A549 (cell line): Measurements from ENCODE around the gene ACOT11. TPM values are rescaled to one million over a fixed set of nuclear protein-coding genes. Genes with fewer than 3 reads are reported as not detected.

ENCODE experiments used
- ATAC-seq, 2 experiments: fragments of 200-7000 bp in 1 of 2; fragments of >200 bp in 1 of 2; cut with Nextera tagmentation in 1 of 2; cut with Tn5 transposase in 1 of 2; 3 replicates each; pipeline versions ENCODE4 v1.8.0 to v1.9.1; 2018 to 2020; ENCODE audit warnings: mild to moderate bottlenecking in 1 of 2, moderate library complexity in 1 of 2
- CTCF ChIA-PET: fragments of 300-600 bp; sonication (Branson Sonifier 250); formaldehyde crosslinking; extraction: SDS; loops from one replicate; lab custom pipeline; 2021; ENCODE audit warnings: antibody characterized with exemption, inconsistent platforms; lab: Yijun Ruan, JAX
- POLR2A ChIA-PET: fragments of 350-600 bp; formaldehyde crosslinking; extraction: SDS; loops from one replicate; lab custom pipeline; 2021; ENCODE audit warnings: antibody characterized with exemption, inconsistent platforms; lab: Yijun Ruan, JAX
- DNase-seq, 2 experiments: peaks; one replicate each; pipeline versions ENCODE4 v3.0.0 to v3.0.0-alpha.2; 2011 to 2016; ENCODE audit warnings: low read depth in 1 of 2, low spot score in 1 of 2
- FAIRE-seq: peaks from 2 replicates; lab custom pipeline; 2011; peaks lifted over from hg19 to GRCh38; lab: Jason Lieb, UNC
- H3K27ac ChIP-seq, 2 experiments: fragments of >200 bp; sonication (Bioruptor Twin); formaldehyde crosslinking; 3 replicates each; pipeline ENCODE4 v1.5.1; 2016 to 2017
- H3K4me1 ChIP-seq: fragments of >200 bp; sonication (Bioruptor Twin); formaldehyde crosslinking; 3 replicates; pipeline ENCODE4 v1.6.1; 2016
- H3K4me2 ChIP-seq: fragments of >200 bp; sonication (Bioruptor Twin); formaldehyde crosslinking; 3 replicates; pipeline ENCODE4 v1.6.1; 2016
- H3K4me3 ChIP-seq: fragments of >200 bp; sonication (Bioruptor Twin); formaldehyde crosslinking; 3 replicates; pipeline ENCODE4 v1.5.1; 2016
- H3K9me3 ChIP-seq: fragments of >200 bp; sonication (Bioruptor Twin); formaldehyde crosslinking; 3 replicates; pipeline ENCODE4 v1.6.1; 2016
- BHLHE40 ChIP-seq: IDR thresholded peaks from 2 replicates; pipeline ENCODE4 v1.6.1; 2012; ENCODE audit warnings: low read depth, low read length, inconsistent platforms
- CBX2 ChIP-seq: fragments of 200-600 bp; sonication (generic); IDR thresholded peaks from 2 replicates; pipeline ENCODE4 v1.6.1; 2016; ENCODE audit warnings: low read depth, mild to moderate bottlenecking, borderline replicate concordance
- CEBPB ChIP-seq, 2 experiments: fragments of >200 bp in 1 of 2; sonication (Bioruptor Twin) in 1 of 2; formaldehyde crosslinking in 1 of 2; IDR thresholded peaks; 2 replicates each; pipeline ENCODE4 v1.6.1; 2012 to 2016
- FOXS1 ChIP-seq: fragments of 250-450 bp; sonication (Bioruptor Pico); IDR thresholded peaks from 2 replicates; pipeline ENCODE4 v1.5.0; 2020; ENCODE audit warnings: mild to moderate bottlenecking, moderate library complexity
- HOXA7 ChIP-seq: fragments of 250-450 bp; sonication (Bioruptor Pico); IDR thresholded peaks from 2 replicates; pipeline ENCODE4 v1.5.0; 2020; ENCODE audit warnings: mild to moderate bottlenecking, moderate library complexity
- MAZ ChIP-seq: fragments of 150-350 bp; IDR thresholded peaks from 2 replicates; pipeline ENCODE4 v1.6.1; 2014; ENCODE audit warnings: antibody characterized with exemption, low read depth, low read length, borderline replicate concordance
- PHF8 ChIP-seq: fragments of 200-600 bp; sonication (generic); IDR thresholded peaks from 2 replicates; pipeline ENCODE4 v1.6.1; 2016; ENCODE audit warnings: low read depth, mild to moderate bottlenecking, antibody characterized with exemption, moderate library complexity, borderline replicate concordance
- POLR2A ChIP-seq: IDR thresholded peaks from 2 replicates; pipeline ENCODE4 v1.6.1; 2012; ENCODE audit warnings: mild to moderate bottlenecking, low read length
- RFX5 ChIP-seq: fragments of 450-650 bp; IDR thresholded peaks from 2 replicates; pipeline ENCODE4 v1.7.1; 2014; ENCODE audit warnings: antibody characterized with exemption, mild to moderate bottlenecking, moderate library complexity
- SREBF2 ChIP-seq: fragments of 450-650 bp; IDR thresholded peaks from 2 replicates; pipeline ENCODE4 v1.6.1; 2014; ENCODE audit warnings: mild to moderate bottlenecking, moderate library complexity
- TFCP2L1 ChIP-seq: fragments of 250-450 bp; sonication (Bioruptor Pico); IDR thresholded peaks from 2 replicates; pipeline ENCODE4 v1.5.0; 2021; ENCODE audit warnings: mild to moderate bottlenecking
- ZC3H11A ChIP-seq: fragments of 450-650 bp; IDR thresholded peaks from 2 replicates; pipeline ENCODE4 v1.6.1; 2014; ENCODE audit warnings: antibody characterized with exemption, mild to moderate bottlenecking
- ZFP36 ChIP-seq: fragments of 450-650 bp; IDR thresholded peaks from 2 replicates; pipeline ENCODE4 v1.6.1; 2014; ENCODE audit warnings: borderline replicate concordance; ENCODE audit not compliant: partially characterized antibody
- ZSCAN20 ChIP-seq: fragments of 250-450 bp; sonication (Bioruptor Pico); IDR thresholded peaks from 2 replicates; pipeline ENCODE4 v1.8.0; 2022; ENCODE audit warnings: mild to moderate bottlenecking, moderate library complexity
- WGBS: methylation state at CpG from one replicate; pipeline ENCODE4 v1.1.6; 2017; ENCODE audit errors: missing lambda C conversion rate; 5-methylcytosine and 5-hydroxymethylcytosine counted together
- polyA plus RNA-seq, 4 experiments: library from polyadenylated mRNA; depleted of rRNA in 3 of 4; stranded (reverse); fragments of >200 nt; fragmentation: RNase III in 1 of 4; extraction: RNeasy Plus Mini Kit Qiagen cat#74134 plus additional on column Dnase treatment in 1 of 4; gene quantifications; 2 replicates in 3 of 4; 3 replicates in 1 of 4; pipeline ENCODE4 v1.2.3, GENCODE V29; 2011 to 2017
- TF ChIP-seq, protein P1 (sequence below): fragments of 250-450 bp; sonication (Bioruptor Pico); IDR thresholded peaks from 2 replicates; pipeline ENCODE4 v1.5.0; 2020; ENCODE audit warnings: low read depth, mild to moderate bottlenecking, moderate library complexity
- TF ChIP-seq, protein P2 (sequence below): IDR thresholded peaks from 2 replicates; pipeline ENCODE4 v1.6.1; 2012; ENCODE audit warnings: low read depth, borderline replicate concordance
- TF ChIP-seq, protein P3 (sequence below): fragments of >200 bp; sonication (Bioruptor Twin); formaldehyde crosslinking; IDR thresholded peaks from 3 replicates; pipeline ENCODE4 v1.6.1; 2016
- TF ChIP-seq, protein P4 (sequence below): fragments of >200 bp; sonication (Bioruptor Twin); formaldehyde crosslinking; IDR thresholded peaks from 3 replicates; pipeline ENCODE4 v1.5.1; 2016
- TF ChIP-seq, protein P5 (sequence below): fragments of >200 bp; sonication (Bioruptor Twin); formaldehyde crosslinking; IDR thresholded peaks from 2 replicates; pipeline ENCODE4 v1.6.1; 2016
- TF ChIP-seq, protein P6 (sequence below): fragments of 450-650 bp; IDR thresholded peaks from 2 replicates; pipeline ENCODE4 v1.6.1; 2014; ENCODE audit warnings: antibody characterized with exemption
- TF ChIP-seq, protein P7 (sequence below): IDR thresholded peaks from 2 replicates; pipeline ENCODE4 v1.6.1; 2012

Gene ACOT11
- polyA plus RNA-seq, 2 of the 4 experiments (the other 2 are of a cell fraction) = 1.7 TPM

DNA sequence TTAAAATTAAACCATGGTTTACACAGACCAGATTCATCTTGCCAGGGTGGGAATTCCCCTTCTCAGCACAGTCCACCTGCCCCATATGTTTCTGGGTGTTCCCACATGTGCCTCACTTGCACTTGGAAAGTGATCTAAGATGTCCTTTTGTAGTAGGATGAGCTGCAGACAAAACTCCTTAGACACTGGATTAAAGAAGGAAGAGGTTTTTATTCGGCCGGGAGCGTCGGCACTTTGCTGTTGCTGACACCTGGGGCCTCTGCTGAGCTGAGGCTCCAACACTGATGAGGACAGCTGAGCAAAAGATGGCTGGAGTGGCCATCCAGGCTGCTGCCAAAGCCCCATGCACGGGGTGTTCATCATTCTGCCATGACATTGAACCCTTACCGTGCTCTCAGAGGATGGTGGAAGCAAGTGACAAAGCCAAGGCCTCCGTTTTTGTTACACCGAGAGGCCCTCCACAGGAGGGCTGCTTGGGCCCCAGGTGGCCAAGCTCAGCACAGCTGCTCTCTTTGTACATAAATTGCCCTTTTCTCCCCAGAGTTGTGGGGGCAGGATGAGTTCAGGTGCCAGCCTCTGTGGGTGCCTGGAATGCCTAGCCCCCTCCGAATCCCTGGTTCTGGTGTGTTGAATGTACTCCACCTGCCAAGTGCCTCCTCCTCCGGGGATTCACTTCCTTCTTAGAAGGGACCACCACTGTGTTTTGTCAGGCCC lies 7.3 kb upstream of the ACOT11 start:
- CTCF ChIA-PET = interaction anchor here (0.9 to 1.6 kb wide), 2 partner anchors 11 to 41 kb away, joined by 3 to 5 read pairs; no protein-coding TSS in a partner anchor
- no peak overlapping the region for H3K4me2 ChIP-seq
- no peak overlapping the region for H3K4me3 ChIP-seq
- peak overlapping the region in 1 of 2 experiments; percentile 93; a peak in 3 of 6 replicates for H3K27ac ChIP-seq
- FAIRE-seq (no peak), ATAC-seq (no peak), DNase-seq (no peak)
- no peak for TF ChIP-seq MAZ
- TF ChIP-seq, protein P1, sequence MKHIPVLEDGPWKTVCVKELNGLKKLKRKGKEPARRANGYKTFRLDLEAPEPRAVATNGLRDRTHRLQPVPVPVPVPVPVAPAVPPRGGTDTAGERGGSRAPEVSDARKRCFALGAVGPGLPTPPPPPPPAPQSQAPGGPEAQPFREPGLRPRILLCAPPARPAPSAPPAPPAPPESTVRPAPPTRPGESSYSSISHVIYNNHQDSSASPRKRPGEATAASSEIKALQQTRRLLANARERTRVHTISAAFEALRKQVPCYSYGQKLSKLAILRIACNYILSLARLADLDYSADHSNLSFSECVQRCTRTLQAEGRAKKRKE = no peak
- TF ChIP-seq, protein P2, sequence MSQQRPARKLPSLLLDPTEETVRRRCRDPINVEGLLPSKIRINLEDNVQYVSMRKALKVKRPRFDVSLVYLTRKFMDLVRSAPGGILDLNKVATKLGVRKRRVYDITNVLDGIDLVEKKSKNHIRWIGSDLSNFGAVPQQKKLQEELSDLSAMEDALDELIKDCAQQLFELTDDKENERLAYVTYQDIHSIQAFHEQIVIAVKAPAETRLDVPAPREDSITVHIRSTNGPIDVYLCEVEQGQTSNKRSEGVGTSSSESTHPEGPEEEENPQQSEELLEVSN = no peak
- TF ChIP-seq, protein P3, sequence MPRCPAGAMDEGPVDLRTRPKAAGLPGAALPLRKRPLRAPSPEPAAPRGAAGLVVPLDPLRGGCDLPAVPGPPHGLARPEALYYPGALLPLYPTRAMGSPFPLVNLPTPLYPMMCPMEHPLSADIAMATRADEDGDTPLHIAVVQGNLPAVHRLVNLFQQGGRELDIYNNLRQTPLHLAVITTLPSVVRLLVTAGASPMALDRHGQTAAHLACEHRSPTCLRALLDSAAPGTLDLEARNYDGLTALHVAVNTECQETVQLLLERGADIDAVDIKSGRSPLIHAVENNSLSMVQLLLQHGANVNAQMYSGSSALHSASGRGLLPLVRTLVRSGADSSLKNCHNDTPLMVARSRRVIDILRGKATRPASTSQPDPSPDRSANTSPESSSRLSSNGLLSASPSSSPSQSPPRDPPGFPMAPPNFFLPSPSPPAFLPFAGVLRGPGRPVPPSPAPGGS = no peak
- H3K9me3 ChIP-seq = no peaks in the 10 kb centered on the region
- POLR2A ChIA-PET = no interaction called here
- H3K4me1 ChIP-seq = peaks cover 15% of the 10 kb centered on the region; the same call in 2 of the 3 replicates
- WGBS = 97% methylated on average over 10 of the region's 10 CpGs

DNA sequence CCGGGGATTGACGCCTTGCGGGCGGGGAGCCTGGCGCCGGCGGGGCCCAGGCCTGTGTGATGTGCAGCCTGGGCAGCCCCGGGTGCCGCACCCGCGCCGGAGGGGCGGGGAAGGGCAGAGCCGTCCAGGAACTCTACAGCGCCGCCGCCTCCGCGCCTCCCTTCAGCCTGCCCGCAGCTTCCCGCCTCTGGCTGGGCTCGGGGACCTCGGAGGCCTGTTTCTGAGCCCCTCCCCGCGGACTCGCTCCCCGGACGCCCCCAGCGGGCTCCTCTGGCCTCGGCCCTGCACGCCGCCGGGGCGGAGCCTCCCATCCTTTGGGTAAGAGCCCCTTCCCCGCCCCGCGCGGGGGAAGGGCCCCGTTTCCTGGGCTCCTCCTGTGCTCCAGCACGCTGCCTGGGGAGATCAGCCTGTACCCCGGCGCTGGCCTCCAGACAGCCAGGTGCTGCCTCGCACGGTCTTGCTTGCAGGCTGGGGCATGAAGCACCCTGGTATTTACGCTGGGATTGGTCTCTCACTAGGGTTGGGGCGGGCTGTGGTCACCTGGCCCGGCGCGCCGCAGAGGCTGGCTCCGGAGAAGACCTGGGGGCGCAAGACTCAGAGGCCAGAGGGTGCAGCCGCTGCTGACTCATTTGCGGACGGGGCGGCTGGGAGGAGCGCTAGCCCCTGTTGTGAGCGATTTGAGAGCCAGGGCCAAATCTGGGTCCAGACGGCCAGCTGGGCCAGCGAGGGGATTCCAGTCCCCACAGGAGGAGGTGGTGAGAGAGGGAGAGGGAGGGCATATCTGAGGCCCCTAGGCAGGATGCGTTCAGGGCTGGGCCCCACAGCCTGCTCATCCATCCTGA lies 5.7 kb upstream of the ACOT11 start:
- ChIA-PET POLR2A (interaction anchor here (1.4 kb wide), 1 partner anchor 26 kb away, joined by 3 read pairs; no protein-coding TSS in a partner anchor), CTCF (interaction anchor here (1.4 to 1.6 kb wide), 2 partner anchors 9 to 13 kb away, joined by 3 read pairs; no protein-coding TSS in a partner anchor)
- DNase-seq (peak; percentile 55 to 76), FAIRE-seq (no peak), ATAC-seq (peak; percentile 88 to 90)
- Histone ChIP-seq H3K4me2 (peak overlapping the region; percentile 88), H3K9me3 (no peaks in the 10 kb centered on the region), H3K4me3 (peak overlapping the region; percentile 51), H3K27ac (peak overlapping the region; percentile 78 to 93), H3K4me1 (peaks cover 15% of the 10 kb centered on the region; the same call in 2 of the 3 replicates)
- 6% methylated on average over 3 of the region's 61 CpGs for WGBS
- TF ChIP-seq TFCP2L1 (CRISPR knock-in tag) = no peak
- no peak for TF ChIP-seq ZC3H11A
- TF ChIP-seq PHF8 = no peak
- TF ChIP-seq, protein P2 = peak; percentile 30; the same call in 1 of the 2 replicates
- no peak for TF ChIP-seq RFX5
- TF ChIP-seq, protein P4, sequence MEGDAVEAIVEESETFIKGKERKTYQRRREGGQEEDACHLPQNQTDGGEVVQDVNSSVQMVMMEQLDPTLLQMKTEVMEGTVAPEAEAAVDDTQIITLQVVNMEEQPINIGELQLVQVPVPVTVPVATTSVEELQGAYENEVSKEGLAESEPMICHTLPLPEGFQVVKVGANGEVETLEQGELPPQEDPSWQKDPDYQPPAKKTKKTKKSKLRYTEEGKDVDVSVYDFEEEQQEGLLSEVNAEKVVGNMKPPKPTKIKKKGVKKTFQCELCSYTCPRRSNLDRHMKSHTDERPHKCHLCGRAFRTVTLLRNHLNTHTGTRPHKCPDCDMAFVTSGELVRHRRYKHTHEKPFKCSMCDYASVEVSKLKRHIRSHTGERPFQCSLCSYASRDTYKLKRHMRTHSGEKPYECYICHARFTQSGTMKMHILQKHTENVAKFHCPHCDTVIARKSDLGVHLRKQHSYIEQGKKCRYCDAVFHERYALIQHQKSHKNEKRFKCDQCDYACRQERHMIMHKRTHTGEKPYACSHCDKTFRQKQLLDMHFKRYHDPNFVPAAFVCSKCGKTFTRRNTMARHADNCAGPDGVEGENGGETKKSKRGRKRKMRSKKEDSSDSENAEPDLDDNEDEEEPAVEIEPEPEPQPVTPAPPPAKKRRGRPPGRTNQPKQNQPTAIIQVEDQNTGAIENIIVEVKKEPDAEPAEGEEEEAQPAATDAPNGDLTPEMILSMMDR = no peak; the same call in 2 of the 3 replicates
- TF ChIP-seq CBX2 = no peak
- no peak for TF ChIP-seq MAZ
- TF ChIP-seq, protein P5, sequence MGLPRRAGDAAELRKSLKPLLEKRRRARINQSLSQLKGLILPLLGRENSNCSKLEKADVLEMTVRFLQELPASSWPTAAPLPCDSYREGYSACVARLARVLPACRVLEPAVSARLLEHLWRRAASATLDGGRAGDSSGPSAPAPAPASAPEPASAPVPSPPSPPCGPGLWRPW = no peak
- TF ChIP-seq, protein P6, sequence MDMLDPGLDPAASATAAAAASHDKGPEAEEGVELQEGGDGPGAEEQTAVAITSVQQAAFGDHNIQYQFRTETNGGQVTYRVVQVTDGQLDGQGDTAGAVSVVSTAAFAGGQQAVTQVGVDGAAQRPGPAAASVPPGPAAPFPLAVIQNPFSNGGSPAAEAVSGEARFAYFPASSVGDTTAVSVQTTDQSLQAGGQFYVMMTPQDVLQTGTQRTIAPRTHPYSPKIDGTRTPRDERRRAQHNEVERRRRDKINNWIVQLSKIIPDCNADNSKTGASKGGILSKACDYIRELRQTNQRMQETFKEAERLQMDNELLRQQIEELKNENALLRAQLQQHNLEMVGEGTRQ = no peak
- TF ChIP-seq HOXA7 (CRISPR knock-in tag) = no peak
- no peak for TF ChIP-seq ZFP36
- no peak for TF ChIP-seq SREBF2
- TF ChIP-seq, protein P1 = no peak
- TF ChIP-seq ZSCAN20 = no peak
- TF ChIP-seq FOXS1 (CRISPR knock-in tag) = no peak
- TF ChIP-seq BHLHE40 = no peak
- peak; percentile 58 for TF ChIP-seq POLR2A
- TF ChIP-seq, protein P7, sequence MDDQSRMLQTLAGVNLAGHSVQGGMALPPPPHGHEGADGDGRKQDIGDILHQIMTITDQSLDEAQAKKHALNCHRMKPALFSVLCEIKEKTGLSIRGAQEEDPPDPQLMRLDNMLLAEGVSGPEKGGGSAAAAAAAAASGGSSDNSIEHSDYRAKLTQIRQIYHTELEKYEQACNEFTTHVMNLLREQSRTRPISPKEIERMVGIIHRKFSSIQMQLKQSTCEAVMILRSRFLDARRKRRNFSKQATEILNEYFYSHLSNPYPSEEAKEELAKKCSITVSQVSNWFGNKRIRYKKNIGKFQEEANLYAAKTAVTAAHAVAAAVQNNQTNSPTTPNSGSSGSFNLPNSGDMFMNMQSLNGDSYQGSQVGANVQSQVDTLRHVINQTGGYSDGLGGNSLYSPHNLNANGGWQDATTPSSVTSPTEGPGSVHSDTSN = 0 out of 2 replicates have a peak, but pooled peaks have one; percentile 3
- no peak for TF ChIP-seq CEBPB (IDR thresholded peaks at IDR 0.05)
